ENCODE data around the gene ITPRIPL2.
A peak's percentile ranks its signal among the peaks of the same experiment; 100 is the strongest.

DNA sequence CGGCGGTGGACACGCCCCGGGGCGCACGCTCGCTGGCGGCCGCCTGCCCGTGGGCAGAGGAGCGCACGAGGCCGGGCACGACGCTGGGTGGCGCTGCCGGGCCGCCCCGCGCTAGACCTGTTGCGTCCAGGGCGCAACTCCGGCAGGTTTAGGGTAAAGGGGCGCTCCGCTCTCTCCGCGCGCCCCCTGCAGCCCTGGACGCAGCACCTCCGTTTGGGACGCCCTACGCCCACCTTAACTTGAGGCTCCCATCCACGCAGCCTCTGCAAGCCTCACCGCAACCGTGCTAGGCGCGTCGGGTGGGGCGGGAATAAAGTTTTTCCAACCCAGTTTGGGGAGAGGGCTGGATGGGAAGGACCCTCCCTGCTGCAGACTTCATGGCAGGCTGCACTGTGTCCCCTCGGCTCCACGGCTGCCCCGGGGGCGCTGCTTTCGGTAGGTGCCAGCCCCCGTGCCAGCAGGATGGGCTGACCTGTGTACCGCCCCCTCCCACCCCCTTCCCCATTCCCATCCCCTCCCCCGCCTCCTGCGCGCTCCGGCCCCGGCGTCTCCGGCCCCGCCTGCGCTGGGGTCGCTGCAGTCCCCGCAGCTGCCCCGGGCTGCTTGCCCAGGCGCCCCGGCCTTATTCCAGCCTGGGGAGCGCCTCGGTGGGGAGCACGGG lies 54.1 kb downstream of the ITPRIPL2 start, which contains the start of gene SYT17:
- TF ChIP-seq, protein P1, sequence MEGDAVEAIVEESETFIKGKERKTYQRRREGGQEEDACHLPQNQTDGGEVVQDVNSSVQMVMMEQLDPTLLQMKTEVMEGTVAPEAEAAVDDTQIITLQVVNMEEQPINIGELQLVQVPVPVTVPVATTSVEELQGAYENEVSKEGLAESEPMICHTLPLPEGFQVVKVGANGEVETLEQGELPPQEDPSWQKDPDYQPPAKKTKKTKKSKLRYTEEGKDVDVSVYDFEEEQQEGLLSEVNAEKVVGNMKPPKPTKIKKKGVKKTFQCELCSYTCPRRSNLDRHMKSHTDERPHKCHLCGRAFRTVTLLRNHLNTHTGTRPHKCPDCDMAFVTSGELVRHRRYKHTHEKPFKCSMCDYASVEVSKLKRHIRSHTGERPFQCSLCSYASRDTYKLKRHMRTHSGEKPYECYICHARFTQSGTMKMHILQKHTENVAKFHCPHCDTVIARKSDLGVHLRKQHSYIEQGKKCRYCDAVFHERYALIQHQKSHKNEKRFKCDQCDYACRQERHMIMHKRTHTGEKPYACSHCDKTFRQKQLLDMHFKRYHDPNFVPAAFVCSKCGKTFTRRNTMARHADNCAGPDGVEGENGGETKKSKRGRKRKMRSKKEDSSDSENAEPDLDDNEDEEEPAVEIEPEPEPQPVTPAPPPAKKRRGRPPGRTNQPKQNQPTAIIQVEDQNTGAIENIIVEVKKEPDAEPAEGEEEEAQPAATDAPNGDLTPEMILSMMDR (IDR thresholded peaks at IDR 0.05 in 2 of 3, conservative IDR thresholded peaks at IDR 0.05 in 1 of 3; ENCODE audit: borderline replicate concordance in 1 of 3, insufficient read depth in 1 of 3, low read depth in 2 of 3, low read length in 2 of 3): peak; percentile 68 to 95 (median 69)
- TF ChIP-seq RAD21 (IDR thresholded peaks at IDR 0.05; ENCODE audit: low read depth): peak; percentile 81
- TF ChIP-seq POLR2A (IDR thresholded peaks at IDR 0.05; ENCODE audit: borderline replicate concordance, extremely low read depth, insufficient read depth, insufficient read length): no peak
- no peak for TF ChIP-seq EZH2 (IDR thresholded peaks at IDR 0.05)
- no peak for TF ChIP-seq JUND (IDR thresholded peaks at IDR 0.05)
- TF ChIP-seq, protein P2, sequence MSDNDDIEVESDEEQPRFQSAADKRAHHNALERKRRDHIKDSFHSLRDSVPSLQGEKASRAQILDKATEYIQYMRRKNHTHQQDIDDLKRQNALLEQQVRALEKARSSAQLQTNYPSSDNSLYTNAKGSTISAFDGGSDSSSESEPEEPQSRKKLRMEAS (IDR thresholded peaks at IDR 0.05): peak; percentile 94

All from HCT116 (cell line).